ENCODE data around the gene LDLRAD3.

DNA sequence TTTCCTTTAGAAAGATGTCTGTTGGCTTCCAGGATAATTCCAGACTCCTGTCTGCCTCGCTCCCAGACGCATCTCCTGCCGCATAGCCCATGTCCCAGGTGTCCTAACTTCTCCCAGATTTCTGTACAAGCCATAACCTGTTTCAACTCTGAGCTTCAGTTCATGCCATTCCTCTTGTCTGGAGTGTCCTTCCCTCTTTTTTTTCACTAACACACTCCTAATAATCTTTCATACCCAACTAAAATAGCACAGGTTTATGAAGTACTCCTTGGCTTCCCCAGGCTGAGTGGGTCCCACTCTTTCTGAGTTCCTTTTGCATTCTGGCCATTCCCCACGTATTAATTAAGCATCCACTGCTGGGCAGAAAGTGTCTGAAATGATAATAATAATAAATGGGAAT, 123.0 kb downstream of the LDLRAD3 start:
- no peak for TF ChIP-seq CTCF (IDR thresholded peaks at IDR 0.05)
- TF ChIP-seq POLR2A (IDR thresholded peaks at IDR 0.05): no peak

Data from ovary (tissue), 3 donors.